NCI-H1092 treated with DMSO at 0.1 percent for 48 hours (cell line): ENCODE results near the gene HIVEP3.
"Not testable (repeated sequence)": the region's sequence is repeated elsewhere in the genome, so short reads cannot be mapped to it uniquely, and the experiment has no call there.

Source experiments
- DNase-seq: peaks from one replicate; lab custom pipeline; 2025; lab: John Stamatoyannopoulos, UW

The HIVEP3 gene

DNA sequence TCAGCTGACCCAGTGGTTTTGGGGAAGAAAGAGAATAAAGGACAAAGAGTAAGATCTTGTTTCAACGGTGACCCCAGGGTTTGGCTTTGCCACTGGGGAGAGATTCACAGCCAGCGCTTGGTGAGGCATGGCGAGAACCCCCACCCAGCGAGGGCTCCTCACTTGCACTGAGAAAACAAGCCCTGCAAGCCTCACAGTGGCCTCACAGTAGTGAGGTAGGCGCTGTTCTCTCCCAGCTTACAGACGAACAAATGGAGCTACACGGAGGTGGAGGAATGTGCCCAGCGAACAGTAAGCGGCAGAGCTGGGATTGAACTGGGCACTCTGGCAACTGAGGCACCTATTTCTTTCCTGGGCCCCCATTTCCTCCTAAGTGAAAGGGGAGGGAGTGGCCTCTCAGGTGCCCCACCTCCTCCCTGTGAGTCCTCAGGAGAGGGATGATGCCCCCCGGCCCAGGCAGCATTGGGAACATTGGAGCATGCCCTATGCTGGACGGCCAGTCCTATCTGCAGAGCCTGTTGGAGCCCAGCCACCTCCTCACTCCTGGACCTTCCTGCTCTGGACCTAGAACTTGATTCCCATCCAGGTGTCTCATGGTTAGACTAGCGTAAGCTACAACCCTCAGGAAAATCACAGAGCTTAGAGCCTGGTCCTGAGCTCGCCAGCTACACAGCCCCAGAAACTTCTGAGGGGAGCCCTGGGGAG is 360.8 kb downstream of the HIVEP3 start:
- no peak for DNase-seq

DNA sequence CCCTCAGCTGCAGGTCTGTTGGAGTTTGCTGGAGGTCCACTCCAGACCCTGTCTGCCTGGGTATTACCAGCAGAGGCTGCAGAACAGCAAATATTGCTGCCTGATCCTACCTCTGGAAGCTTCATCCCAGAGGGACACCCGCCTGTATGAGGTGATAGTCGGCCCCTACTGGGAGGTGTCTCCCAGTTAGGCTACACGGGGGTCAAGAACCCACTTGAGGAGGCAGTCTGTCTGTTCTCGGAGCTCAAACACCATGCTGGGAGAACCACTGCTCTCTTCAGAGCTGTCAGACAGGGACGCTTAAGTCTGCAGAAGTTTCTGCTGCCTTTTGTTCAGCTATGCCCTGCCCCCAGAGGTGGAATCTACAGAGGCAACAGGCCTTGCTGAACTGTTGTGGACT is 364.0 kb downstream of the HIVEP3 start:
- DNase-seq = not testable (repeated sequence)

DNA sequence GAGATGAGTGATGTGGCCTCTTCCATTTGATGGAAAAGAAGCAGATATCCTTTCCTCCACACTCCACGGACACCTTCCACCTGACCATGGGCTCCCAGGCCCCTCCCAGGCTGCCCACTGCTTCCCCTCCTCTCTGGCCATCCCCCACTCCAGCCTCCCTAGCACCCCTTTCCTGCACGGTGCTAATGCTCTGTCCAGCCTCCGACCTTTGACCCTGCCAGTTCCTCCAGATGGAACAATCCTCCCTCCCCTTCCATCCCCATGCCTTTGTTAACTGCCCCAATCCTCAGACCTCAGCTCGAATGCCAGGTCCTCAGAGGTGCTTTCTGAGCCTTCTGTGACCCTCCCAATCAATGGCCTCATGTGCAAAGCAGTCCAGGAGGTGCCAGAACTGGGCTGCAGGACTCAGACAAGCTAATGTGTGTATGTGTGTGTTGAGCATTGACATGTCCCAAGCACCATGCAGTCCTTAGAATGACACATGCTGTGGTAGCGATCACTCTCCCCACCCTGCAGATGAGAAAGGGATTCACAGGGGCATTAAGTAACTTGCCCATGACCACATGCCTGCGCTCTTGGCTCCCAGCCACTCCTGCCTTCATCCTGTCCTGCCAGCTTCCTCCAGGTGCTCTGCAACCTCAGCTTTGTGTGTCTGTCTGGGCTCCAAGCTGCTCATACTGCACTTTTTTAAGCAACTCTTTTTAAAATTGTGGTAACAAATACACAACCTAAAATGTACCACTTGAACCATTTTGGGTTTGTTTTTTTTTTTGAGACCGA is 370.8 kb downstream of the HIVEP3 start:
- DNase-seq = no peak

DNA sequence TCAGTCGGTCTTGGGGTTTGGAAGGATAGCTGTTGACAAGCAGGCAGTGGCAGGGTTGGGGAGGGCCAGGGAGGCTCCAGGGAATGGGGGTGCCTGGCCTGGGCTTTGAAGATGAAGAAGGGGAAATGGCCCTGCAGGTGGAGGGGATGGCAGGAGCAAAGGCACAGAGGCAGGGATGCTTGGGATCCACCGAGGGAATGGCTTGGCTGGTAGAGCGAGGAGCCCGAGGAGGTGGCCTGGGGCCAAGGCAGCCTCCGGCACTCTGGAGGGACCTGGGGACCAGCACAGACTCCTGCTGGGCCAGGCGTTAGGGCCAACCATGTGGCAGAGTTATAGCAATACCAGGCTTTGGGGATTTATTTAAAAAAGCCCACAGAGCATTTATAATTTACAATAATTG is 371.4 kb downstream of the HIVEP3 start:
- DNase-seq = no peak

DNA sequence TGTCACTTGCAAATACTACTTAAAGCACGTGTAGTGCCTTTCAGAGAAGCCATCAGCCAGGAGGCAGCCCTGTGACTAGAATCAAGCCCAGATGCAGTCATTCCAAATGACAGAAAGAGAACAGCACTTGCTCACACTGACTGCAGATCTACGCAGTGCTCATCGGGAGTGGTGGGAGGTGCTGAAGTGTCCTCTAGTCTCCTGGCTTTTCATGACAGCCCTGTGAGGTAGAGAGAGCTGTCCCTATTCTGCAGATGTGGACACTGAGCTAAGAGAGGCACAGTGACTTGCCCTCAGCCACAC is 371.9 kb downstream of the HIVEP3 start:
- DNase-seq = no peak

DNA sequence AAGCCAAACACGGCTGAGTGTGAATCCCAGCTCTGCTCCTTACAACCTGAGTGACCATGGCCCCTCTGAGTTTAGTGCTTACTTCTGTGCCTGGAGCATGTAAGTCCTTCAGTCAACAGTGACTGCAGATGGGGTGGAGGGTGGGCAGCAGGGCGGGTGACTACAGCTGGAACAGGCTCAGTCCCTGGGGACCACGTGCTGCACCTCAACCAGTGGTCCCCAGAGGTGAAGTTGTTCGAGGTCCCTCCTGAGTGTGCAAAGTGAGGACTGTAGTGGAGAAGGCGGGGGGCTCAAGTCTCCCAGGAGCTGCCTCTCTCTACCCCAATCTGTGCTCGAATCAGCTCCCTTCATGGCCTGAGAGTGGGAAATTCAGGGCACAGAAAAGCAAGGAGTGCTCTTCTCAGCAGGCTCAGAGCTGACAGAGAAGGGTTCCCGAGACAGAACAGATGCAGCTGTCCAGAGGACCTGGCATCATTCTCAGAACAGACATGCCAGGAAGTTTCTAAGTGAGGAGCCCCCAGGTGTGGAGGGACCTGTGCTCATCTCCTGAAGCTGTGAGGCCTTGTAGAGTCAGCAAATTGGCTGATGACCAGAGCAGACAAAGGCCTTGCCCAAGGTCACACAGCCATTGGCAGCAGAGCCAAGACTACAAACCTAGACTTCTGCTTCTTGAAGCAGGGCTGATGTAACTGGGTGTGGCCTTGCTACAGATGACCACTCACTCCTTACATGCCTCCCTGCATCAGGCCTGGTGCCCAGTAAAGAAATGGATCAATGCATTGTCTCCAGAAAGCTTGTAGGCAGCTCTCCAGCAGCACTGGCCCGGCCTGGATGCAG is 372.5 kb downstream of the HIVEP3 start:
- DNase-seq = no peak

DNA sequence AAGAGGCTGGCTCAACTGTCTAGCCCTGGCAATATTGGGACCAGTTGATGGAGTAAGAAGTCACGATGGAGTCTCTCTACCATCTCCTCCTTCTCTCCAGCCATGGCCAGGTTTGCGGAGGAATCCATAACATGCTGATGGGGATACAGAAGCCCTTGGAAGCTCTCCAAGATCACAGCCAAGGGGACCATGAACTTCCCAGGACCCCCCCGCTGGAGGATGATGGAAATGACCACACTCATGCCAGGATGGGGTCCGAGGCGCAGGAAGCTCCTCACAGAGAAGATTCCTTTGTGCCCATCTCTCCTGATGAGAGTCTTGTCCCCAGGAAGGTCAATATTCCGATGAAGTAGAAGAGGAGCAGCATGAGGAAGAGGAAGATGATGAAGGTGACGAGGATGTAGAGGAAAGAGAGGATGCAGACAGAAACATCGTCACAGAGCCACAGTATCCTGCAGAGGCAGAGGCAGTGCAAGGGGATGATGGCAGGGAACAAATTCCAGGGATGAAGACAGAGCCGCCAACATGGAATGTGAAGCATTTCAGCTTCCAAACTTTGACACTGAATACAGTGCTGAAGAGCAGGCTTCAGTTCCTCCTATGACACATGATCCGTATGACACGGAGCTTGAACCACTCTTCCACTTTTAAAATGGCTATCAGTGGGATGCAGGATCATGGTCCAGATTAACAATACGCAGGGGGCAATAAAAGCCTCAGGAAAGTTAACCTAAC is 376.4 kb downstream of the HIVEP3 start:
- no peak for DNase-seq

DNA sequence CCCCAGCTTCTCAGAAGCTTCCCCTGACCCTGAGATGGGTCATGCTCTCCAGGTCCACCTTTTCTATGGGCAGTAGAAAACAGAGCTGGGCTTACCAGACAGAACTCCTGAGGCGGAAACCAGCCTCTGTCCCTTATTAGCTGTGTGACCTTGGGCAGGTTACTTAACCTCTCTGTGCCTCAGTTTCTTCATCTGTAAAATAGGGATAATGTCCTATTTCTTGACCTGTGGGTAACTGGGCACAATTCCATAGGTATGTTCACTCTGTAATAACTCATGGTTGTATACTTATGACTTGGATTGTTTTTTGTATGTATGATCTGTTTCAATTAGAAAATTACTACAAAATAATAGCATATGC is 377.1 kb downstream of the HIVEP3 start:
- DNase-seq = no peak

DNA sequence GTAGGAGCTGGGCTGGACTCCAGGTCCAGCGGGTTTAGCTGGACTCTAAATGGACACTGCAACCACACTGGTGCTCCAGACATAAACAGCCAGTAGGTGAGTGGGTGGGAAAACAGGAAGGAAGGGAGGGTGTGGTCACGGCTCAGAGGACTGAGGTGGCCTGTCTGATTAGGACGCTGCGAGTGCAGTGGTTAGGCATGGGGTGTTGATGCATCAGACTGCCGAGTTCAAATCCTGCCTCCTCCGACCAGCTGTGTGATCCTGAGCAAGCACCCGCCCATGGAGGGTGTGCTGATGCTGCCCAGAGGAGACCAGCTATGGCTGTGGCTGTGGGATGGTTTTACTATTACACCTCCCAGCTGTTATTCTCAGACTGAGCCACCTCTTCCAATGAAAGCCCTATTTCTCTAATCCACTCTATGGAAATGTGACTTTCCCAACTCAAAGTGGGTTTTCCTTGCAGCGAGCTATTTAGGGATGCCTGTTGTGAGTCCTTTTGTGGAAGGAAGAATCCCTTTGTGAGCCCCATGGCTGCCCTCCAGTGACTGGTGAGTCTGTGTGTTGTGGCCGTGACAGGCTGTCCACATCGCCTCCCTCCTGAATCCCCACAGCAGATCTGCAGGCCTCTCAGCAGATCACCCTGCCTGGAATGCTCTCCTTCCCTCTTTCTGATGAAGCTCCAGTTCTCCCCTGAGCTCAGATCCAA is 377.7 kb downstream of the HIVEP3 start:
- DNase-seq = no peak

DNA sequence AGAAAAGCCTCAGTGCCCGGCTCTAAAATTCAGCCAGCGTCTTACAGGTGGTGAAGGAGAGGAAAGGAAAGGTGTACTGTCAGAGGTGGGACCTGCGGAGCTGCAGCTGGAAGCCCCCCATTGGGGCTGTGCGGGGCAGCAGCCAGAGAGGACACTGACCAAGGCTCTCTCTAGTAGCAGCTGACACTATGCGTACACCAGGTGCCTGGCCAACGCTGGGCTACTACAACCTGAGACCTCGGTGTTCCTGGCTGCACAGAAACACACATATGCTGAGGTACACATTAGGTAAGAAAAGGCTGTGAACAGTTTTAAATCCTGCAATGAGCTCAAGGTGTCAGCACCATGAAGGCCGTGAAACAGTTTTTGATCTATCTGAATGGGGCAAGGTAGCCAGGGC is 378.7 kb downstream of the HIVEP3 start:
- no peak for DNase-seq

DNA sequence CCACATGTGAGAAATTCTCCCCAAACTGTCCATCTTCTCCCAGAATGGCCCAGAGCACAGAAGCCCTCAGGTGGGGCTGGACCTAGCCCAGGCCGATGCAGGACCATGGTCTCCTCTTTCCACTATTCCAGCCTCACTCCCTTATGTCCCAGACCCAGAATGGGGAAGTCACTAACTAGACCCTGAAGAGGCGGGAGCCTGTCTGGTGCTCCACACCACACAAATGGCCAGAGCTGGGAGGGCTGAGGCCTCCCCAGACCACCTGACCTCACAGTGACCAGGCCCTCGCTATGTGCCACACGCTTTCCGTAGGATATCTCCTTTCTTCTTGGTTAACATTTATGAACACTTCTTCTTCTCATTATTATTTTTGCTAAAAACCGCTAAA is 379.3 kb downstream of the HIVEP3 start:
- no peak for DNase-seq

DNA sequence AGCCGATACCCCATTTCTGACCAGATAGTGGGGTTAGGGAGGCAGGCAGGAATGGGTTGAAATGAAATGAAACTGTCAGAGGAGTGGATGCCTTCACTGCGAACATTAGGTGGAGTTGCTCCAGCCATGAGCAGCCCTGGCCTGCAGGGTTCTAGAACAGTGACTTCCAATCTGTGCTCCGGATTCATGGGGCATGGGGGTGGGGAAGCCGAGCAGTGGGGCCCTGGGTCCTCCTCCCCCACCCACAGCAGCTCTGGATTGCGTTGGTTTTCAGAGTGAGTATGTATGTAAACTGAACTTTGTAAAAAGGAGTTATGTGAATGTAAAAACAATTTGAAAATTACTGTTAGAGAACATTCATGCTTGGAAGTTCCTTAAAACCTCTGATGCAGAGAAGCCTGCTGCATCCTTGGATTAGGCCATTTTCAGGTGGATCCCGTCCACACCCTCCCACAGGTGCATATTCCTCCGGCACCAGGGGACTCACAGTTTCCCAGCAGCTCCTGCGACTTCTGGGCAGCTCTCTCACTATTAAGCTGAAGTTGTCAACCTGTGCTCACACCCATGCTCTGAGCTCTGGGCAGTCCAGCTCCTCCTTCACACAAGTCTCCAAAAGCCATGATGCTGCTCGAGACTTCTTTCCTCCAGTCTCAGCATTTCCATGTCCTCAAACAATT is 379.8 kb downstream of the HIVEP3 start:
- DNase-seq = no peak

DNA sequence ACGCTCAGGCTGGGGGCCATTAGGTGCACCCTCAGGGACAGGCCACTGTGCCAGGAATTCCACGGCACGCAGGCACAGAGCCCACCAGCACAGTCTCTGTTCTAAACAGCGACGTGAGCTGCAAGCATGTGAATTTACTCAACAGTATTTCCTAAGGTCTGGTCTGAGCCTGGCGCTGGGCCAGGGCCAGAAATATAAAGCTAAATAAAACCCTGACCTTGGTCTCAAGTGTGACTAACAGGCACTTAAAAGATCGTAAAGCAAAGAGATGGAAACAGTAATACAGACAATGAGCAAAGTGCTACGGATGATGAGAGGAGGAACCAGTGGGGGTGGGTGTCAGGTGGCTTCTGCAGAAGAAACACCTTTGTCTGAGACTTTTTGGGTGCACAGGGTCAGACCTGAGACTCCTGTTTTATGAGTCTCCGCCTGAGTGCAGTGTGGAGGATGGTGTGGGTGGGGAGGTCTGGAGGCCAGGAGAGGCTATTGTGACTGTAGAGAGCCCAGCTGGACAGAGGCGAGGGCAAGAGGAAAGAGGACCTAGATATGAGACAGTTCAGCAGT is 380.9 kb downstream of the HIVEP3 start:
- DNase-seq = peak; percentile 61

DNA sequence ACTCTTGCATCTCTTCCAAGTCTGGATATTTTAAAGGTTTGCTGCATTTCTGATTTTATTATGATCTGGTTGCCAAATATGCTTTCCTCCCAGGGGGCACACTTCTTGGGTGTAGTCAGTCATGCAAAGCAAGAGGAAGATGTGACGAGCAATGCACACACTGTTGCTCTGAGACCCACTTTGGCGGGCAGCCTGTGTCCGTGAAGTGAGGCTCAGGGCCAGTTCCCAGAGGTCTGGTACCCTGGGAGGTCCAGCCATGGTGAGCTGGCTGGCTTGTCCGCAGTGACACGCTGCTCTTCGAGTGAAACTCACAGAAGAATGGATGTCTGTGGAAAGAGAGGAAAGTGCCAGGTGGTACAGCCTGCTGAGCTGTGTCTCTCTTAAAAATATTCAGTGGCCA is 381.5 kb downstream of the HIVEP3 start:
- DNase-seq = no peak

DNA sequence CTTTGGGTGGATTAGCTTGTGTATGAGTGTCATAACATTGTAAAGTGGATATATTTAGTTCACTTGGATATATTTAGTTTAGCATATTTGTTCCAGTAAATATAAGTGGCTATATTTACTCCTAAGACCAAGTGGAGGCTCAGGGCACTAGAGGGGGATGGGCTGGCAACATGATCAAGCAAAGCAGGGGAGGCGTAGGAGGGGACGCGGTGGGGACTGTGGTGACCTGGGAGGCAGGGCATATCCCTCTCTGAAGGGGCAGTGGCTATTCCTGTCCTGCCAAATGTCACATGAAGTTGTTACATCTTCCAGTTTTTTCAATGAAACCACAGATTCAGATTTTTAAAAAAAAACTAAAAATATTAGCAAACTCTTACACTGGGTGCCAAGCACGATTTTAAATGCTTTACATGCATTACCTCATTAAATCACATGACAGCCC is 382.3 kb downstream of the HIVEP3 start:
- no peak for DNase-seq

DNA sequence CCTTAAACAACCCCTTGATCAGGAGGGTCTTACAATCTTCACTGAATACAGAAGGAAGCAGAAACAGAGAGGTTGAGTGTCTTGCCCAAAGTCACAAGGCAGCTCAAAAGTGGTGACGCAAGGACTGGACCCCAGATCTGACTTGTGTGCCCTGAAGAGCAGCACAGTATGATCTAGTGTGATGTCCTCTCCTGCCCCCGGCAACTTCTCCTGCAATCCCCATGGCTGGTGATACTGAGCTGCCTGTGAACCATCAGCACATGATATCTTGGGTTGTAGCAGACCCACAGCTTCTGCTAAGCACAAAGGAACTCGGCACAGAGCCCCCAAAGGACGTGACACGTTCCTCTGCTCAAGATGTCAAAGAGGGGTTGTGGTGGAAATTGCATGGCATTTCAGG is 383.0 kb downstream of the HIVEP3 start:
- no peak for DNase-seq

DNA sequence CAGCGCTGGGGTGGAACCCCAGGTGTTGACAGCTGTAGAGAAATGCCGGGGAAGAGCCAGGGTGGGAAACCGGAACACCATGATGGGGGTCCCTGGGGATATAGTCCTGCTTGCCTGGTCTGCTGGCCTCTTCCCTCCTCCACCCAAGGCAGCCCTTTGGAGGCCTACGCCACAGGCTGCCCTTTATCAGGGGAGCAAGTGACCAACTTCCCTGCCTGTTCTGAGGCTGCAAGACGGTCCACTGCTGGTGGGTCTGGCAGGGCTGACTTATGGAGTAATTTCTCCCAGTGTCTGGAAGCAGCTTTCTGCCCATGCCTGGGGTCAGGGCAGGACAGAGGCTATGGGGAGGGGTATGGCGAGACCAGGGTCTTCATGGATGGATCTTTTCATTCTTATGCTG is 383.4 kb downstream of the HIVEP3 start:
- no peak for DNase-seq

DNA sequence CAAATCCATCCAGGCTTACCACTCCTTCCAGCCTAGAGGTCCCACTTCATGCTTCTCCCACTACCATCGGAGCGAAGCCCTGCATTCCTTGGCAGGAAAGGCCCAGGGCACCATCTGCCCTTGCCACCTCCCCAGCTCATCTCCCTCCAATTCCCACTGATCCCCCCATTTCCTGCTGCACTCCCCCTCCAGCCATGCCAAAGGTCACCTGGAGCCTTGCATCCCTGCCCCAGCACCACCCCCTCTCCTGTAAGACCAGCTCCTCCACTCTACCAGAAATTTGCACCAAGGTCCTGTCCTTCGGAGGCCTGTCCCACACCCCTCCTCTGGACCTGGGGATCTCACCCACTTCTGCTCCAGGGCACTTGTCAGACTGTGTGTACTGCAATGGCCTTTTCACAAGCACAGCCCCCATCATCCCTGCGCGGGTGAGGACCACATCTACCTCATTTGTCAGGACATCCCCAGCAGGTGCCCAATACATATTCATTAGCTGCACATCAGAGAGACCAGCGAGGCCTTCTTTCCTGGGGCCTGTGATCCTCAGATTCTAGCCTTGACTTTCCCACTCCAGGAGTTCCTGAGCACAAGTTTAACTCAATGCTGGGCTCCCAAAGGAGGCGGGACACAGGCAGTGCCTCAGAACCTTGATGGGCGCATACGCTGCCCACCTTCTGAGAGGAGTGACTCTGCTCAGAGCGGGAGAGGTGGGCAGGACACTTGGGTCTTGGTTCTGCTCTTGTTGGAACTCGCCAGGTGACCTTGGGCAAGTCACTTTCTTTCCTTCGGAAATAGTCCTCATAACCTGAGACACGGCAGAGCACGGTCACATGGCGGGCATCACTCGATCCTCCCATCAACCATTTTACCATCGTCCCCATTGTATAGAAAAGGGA is 384.3 kb downstream of the HIVEP3 start:
- no peak for DNase-seq

DNA sequence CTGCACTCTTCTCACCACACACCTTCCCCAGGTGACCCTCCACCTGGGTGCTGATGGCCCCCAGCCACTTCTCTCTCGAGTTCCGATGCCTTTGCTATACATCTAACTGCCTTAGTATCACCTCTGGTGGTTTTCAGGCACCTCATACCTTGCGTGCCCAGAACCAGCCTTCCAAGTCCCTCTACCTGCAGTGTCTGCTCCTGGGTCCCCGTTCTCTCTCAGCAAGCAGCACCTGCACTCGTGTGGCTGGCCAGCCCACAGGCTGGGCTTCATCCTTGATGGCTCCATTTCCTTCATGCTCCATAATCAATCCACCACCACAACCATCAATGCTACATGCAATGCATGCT is 385.0 kb downstream of the HIVEP3 start:
- DNase-seq = no peak
